Measurements from ENCODE around the gene B4GALT3. TPM values are rescaled to one million over a fixed set of nuclear protein-coding genes. Genes with fewer than 3 reads are reported as not detected.

Gene B4GALT3
- total and polyA plus RNA-seq, 12 donors, result 21.9 to 38.8 (median 29.8) TPM

DNA sequence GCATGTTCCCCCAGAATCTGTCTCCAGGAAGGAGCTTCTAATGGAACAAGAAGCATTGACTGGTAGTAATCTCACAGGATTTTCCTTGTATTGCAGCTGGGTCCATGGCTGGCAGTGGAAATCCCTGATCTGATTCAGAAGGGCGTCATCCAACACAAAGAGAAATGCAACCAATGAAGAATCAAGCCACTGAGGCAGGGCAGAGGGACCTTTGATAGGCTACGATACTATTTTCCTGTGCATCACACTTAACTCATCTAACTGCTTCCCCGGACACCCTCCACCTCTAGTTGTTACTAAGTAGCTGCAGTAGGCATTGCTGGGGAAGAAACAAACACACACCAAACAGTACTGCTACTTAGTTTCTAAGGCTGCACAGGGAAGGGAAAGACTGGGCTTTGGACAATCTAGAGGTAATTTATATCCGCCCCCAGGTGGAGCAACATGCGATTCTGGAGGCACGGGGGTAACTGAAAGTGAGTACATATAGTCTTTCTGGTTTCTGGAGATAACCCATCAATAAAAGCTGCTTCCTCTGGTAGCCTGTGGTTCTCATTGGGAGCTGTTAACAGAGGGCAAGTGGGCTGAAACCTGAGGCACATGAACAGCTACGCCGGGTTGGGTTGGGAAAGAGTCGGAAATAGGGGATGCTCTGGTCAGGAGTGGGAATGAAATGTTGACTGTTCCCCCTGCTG is 18.8 kb downstream of the B4GALT3 start:
- TF ChIP-seq, protein P1, sequence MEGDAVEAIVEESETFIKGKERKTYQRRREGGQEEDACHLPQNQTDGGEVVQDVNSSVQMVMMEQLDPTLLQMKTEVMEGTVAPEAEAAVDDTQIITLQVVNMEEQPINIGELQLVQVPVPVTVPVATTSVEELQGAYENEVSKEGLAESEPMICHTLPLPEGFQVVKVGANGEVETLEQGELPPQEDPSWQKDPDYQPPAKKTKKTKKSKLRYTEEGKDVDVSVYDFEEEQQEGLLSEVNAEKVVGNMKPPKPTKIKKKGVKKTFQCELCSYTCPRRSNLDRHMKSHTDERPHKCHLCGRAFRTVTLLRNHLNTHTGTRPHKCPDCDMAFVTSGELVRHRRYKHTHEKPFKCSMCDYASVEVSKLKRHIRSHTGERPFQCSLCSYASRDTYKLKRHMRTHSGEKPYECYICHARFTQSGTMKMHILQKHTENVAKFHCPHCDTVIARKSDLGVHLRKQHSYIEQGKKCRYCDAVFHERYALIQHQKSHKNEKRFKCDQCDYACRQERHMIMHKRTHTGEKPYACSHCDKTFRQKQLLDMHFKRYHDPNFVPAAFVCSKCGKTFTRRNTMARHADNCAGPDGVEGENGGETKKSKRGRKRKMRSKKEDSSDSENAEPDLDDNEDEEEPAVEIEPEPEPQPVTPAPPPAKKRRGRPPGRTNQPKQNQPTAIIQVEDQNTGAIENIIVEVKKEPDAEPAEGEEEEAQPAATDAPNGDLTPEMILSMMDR (IDR thresholded peaks at IDR 0.05), result no peak
- TF ChIP-seq POLR2A (IDR thresholded peaks at IDR 0.05), result no peak
- Histone ChIP-seq H3K36me3 (replicated peaks in 1 of 2) (peaks cover 0 to 40% of the 10 kb centered on the region in 2 donors), H3K4me3 (peak overlapping the region in 1 of 4 donors; percentile 94), H3K27me3 (no peaks in the 10 kb centered on the region), H3K9me3 (replicated peaks in 1 of 3) (no peaks in the 10 kb centered on the region), H3K27ac (peak overlapping the region in 3 of 5 donors; percentile 55 to 88 (median 85)), H3K4me1 (replicated peaks in 1 of 2) (peaks cover 5 to 31% of the 10 kb centered on the region in 2 donors)
- 64 to 70% (median 67%) methylated on average over 9 of the region's 9 CpGs for WGBS, 4 donors
- no peak for DNase-seq
- intact Hi-C loops (cut with DNase I), result no loop called here

DNA sequence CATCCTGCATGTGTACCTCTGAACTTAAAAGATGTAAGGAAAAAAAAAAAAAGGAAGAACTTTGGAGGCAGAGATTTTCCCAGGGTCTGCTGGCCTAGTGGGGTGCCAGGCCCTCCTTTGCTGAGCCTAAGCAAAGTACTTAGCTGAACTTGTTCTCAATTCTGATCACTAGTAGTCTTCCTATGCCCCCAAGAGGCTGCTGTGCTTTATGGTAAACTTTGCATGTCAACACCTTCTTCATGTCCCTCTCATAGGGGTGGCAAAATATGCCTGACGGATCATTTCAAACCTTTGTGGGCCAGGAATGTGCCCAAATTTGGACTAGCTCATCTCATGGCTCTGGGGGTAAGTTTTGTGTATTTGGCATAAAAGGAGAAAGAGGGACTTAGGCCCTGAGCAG is 19.4 kb downstream of the B4GALT3 start:
- Histone ChIP-seq H3K27ac (no peak overlapping the region), H3K27me3 (no peaks in the 10 kb centered on the region), H3K4me3 (no peak overlapping the region), H3K36me3 (replicated peaks in 1 of 2) (peaks cover 0 to 35% of the 10 kb centered on the region in 2 donors), H3K4me1 (replicated peaks in 1 of 2) (peaks cover 5 to 31% of the 10 kb centered on the region in 2 donors), H3K9me3 (replicated peaks in 1 of 3) (no peaks in the 10 kb centered on the region)
- no peak for DNase-seq
- intact Hi-C loops (cut with DNase I), result no loop called here
- WGBS, 4 donors, result 81 to 100% (median 96%) methylated on average over 1 of the region's 1 CpG
- no peak for TF ChIP-seq POLR2A (IDR thresholded peaks at IDR 0.05)
- TF ChIP-seq, protein P1 (IDR thresholded peaks at IDR 0.05), result no peak

DNA sequence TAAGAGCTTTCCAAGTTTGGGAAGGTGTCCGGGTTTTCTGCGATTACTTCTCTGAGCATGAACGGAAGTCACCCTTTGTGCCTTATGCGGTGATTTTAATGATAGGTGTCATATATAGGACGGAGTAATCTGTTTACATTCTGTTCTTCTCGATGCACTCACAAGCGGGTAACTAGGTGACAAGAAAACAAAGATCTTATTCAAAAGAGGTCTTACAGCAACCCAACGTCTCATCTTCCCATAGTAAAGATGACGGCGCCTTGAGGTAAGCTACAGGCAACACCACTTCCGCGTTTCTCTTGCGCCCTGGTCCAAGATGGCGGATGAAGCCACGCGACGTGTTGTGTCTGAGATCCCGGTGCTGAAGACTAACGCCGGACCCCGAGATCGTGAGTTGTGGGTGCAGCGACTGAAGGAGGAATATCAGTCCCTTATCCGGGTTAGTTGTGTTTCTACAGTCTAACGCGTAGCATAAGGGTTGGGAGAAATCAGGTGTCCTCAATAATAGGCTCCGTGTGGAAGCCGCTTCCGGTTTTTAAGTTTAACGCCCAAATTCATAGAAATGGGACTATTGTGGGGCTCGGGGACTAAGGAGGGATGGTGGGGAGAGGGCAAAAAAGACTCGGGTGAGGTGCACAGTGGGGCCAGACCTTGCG is 23.5 kb downstream of the B4GALT3 start, which contains the start of gene UFC1:
Gene UFC1 (plus strand): TSS at position 297 of the 656 bp plus-strand sequence. CDS start 20 bp downstream, at position 317.
- 0 to 1% (median 0%) methylated on average over 27 to 33 of the region's 33 CpGs for WGBS, 4 donors
- intact Hi-C loops (cut with DNase I), result no loop called here
- no peaks in the 10 kb centered on the region for H3K9me3 ChIP-seq (replicated peaks in 1 of 3)
- H3K27ac ChIP-seq, result peak within 1 kb of the TSS; percentile 85 to 95 (median 91)
- H3K27me3 ChIP-seq, result no peaks in the 10 kb centered on the region
- H3K36me3 ChIP-seq (replicated peaks in 1 of 2), result peaks cover 0 to 21% of the 10 kb centered on the region in 2 donors
- DNase-seq, result peak; percentile 72 to 90 (median 83)
- peak within 1 kb of the TSS; percentile 9 to 83 (median 77) for H3K4me3 ChIP-seq
- TF ChIP-seq, protein P1 (IDR thresholded peaks at IDR 0.05), result no peak
- peak in 1 of 2 donors; percentile 45 for TF ChIP-seq POLR2A (IDR thresholded peaks at IDR 0.05)
- H3K4me1 ChIP-seq (replicated peaks in 1 of 2), result peaks cover 0 to 14% of the 10 kb centered on the region in 2 donors

DNA sequence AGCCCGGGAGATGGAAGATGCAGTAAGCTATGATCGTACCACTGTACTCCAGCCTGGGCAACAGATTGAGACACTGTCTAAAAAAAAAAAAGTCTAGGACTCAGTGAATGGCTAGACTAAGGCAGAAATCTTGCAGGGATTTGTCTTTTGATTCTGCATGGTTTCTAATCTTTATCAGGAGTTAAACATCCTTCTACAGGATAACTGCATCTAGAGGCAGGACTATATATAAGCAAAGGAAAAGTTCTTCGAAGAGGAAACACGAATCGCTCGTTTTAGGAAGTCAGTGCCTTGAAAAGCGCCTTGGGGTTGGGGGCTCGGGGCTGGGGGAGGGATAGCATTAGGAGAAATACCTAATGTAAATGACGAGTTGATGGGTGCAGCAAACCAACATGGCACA is 24.1 kb downstream of the B4GALT3 start:
- H3K27ac ChIP-seq, result peak overlapping the region in 4 of 5 donors; percentile 85 to 95 (median 92)
- TF ChIP-seq, protein P1 (IDR thresholded peaks at IDR 0.05), result no peak
- no peak for TF ChIP-seq POLR2A (IDR thresholded peaks at IDR 0.05)
- H3K9me3 ChIP-seq (replicated peaks in 1 of 3), result no peaks in the 10 kb centered on the region
- peak overlapping the region in 2 of 4 donors; percentile 71 to 83 for H3K4me3 ChIP-seq
- peak in 1 of 7 donors; percentile 13 for DNase-seq
- no peaks in the 10 kb centered on the region for H3K27me3 ChIP-seq
- H3K4me1 ChIP-seq (replicated peaks in 1 of 2), result peaks cover 0 to 10% of the 10 kb centered on the region in 2 donors
- intact Hi-C loops (cut with DNase I), result no loop called here
- H3K36me3 ChIP-seq (replicated peaks in 1 of 2), result peaks cover 0 to 15% of the 10 kb centered on the region in 2 donors
- 20 to 23% (median 21%) methylated on average over 9 of the region's 9 CpGs for WGBS, 4 donors
